GM12878 (cell line): ENCODE measurements around the gene GET3. TPM values are rescaled to one million over a fixed set of nuclear protein-coding genes. Genes with fewer than 3 reads are reported as not detected.

ENCODE experiments used
- ATAC-seq: fragments of 200-7000 bp; cut with Tn5 transposase; 3 replicates; pipeline ENCODE4 v1.9.1; 2020; ENCODE audit warnings: mild to moderate bottlenecking, moderate library complexity
- BruUV-seq: library from RNA; stranded (reverse); fragments of 400-500 nt; replicated peaks from 2 replicates; lab custom pipeline; 2021; lab: Mats Ljungman, UMichigan
- CTCF ChIA-PET: fragments of 300-600 bp; sonication (Branson Sonifier 250); formaldehyde crosslinking; extraction: SDS; loops from one replicate; lab custom pipeline; 2021; ENCODE audit warnings: inconsistent platforms; lab: Yijun Ruan, JAX
- POLR2A ChIA-PET: fragments of 350-600 bp; formaldehyde crosslinking; extraction: SDS; loops from one replicate; lab custom pipeline; 2021; ENCODE audit warnings: inconsistent platforms; lab: Charles Lee
- RAD21 ChIA-PET: fragments of 300-600 bp; sonication (Branson Sonifier 250); formaldehyde crosslinking; loops from one replicate; lab custom pipeline; 2023; ENCODE audit warnings: antibody characterized with exemption; ENCODE audit not compliant: unreplicated experiment; lab: Charles Lee
- SMC1A ChIA-PET: fragments of 300-600 bp; sonication (Branson Sonifier 250); formaldehyde crosslinking; loops from one replicate; lab custom pipeline; 2023; ENCODE audit not compliant: unreplicated experiment, uncharacterized antibody; lab: Charles Lee
- DNase-seq: peaks from one replicate; pipeline ENCODE4 v3.0.0-alpha.2; 2011; ENCODE audit warnings: low read depth, low spot score
- FAIRE-seq: peaks from 3 replicates; lab custom pipeline; 2011; peaks lifted over from hg19 to GRCh38; lab: Jason Lieb, UNC
- H2AFZ ChIP-seq: 2 replicates; pipeline ENCODE4 v1.6.0; 2011; ENCODE audit warnings: low read depth, low read length, control low read depth; ENCODE audit not compliant: control insufficient read depth
- H3K27ac ChIP-seq: 2 replicates; pipeline ENCODE4 v1.5.1; 2011; ENCODE audit warnings: control low read depth; ENCODE audit not compliant: control insufficient read depth, insufficient read depth
- H3K27me3 ChIP-seq, 2 experiments: replicated peaks in 1 of 2; 2 replicates each; pipeline versions ENCODE4 v1.6.0 to v1.6.1; 2011; ENCODE audit warnings: low read length in 1 of 2; ENCODE audit not compliant: control insufficient read depth in 2 of 2, insufficient read depth in 2 of 2
- H3K36me3 ChIP-seq, 2 experiments: 2 replicates each; pipeline ENCODE4 v1.5.1; 2011; ENCODE audit warnings: low read length in 1 of 2; ENCODE audit not compliant: control insufficient read depth in 2 of 2, insufficient read depth in 2 of 2
- H3K4me1 ChIP-seq: 2 replicates; pipeline ENCODE4 v1.6.1; 2011; ENCODE audit warnings: mild to moderate bottlenecking, low read length, moderate library complexity, mixed read lengths; ENCODE audit not compliant: control insufficient read depth, insufficient read depth
- H3K4me2 ChIP-seq: 2 replicates; pipeline ENCODE4 v1.6.0; 2011; ENCODE audit warnings: control low read depth; ENCODE audit not compliant: control insufficient read depth, insufficient read depth
- H3K4me3 ChIP-seq: fragments of 200-600 bp; sonication (generic); 2 replicates; pipeline ENCODE4 v1.5.1; 2016
- H3K79me2 ChIP-seq: 2 replicates; pipeline ENCODE4 v1.6.0; 2011; ENCODE audit warnings: low read length; ENCODE audit not compliant: control insufficient read depth, insufficient read depth
- H3K9ac ChIP-seq: 2 replicates; pipeline ENCODE4 v1.8.0; 2011; ENCODE audit warnings: low read length, control low read depth, mixed read lengths; ENCODE audit not compliant: control insufficient read depth, insufficient read depth
- H3K9me3 ChIP-seq: replicated peaks from 3 replicates; pipeline ENCODE4 v1.5.1; 2011; ENCODE audit warnings: mild to moderate bottlenecking, low read length; ENCODE audit not compliant: control insufficient read depth, insufficient read depth
- H4K20me1 ChIP-seq: 2 replicates; pipeline ENCODE4 v1.6.0; 2011; ENCODE audit not compliant: control insufficient read depth, insufficient read depth
- KDM1A ChIP-seq: fragments of 200-600 bp; sonication (generic); IDR thresholded peaks from 2 replicates; pipeline ENCODE4 v1.6.1; 2016; ENCODE audit warnings: borderline replicate concordance
- RUNX3 ChIP-seq: IDR thresholded peaks from 2 replicates; pipeline ENCODE4 v1.6.1; 2012; ENCODE audit warnings: low read length, inconsistent platforms
- SMC3 ChIP-seq: IDR thresholded peaks from 2 replicates; pipeline ENCODE4 v1.6.1; 2011; ENCODE audit warnings: low read length, improper control_type of control experiment, borderline replicate concordance
- SPI1 ChIP-seq: IDR thresholded peaks from 2 replicates; pipeline ENCODE4 v1.6.1; 2011; ENCODE audit warnings: low read depth, mild to moderate bottlenecking, low read length, moderate library complexity, borderline replicate concordance; ENCODE audit not compliant: insufficient read depth
- YY1 ChIP-seq: IDR thresholded peaks from 2 replicates; pipeline ENCODE4 v1.6.1; 2011; ENCODE audit warnings: low read depth, mild to moderate bottlenecking, low read length
- ZBTB40 ChIP-seq: fragments of 450-650 bp; IDR thresholded peaks from 2 replicates; pipeline ENCODE4 v1.6.1; 2016; ENCODE audit warnings: mild to moderate bottlenecking, moderate library complexity, borderline replicate concordance
- WGBS: methylation state at CpG from one replicate; pipeline ENCODE4 v1.1.6; 2016; ENCODE audit warnings: low lambda C conversion rate; ENCODE audit not compliant: insufficient replicate concordance, insufficient coverage; ENCODE audit errors: missing lambda C conversion rate; 5-methylcytosine and 5-hydroxymethylcytosine counted together
- in situ Hi-C: fragments of 300-500 bp; cut with MboI; formaldehyde crosslinking; loops from 9 replicates; pipeline ENCODE4 v1.14.3; 2018; ENCODE audit warnings: mixed read lengths
- intact Hi-C: fragments of 100-400 bp; cut with micrococcal nuclease; formaldehyde crosslinking; loops from one replicate; pipeline ENCODE4 v1.14.2; 2022; ENCODE audit not compliant: unreplicated experiment
- polyA plus RNA-seq, 11 experiments: library from polyadenylated mRNA; depleted of rRNA in 4 of 11; unstranded in 6 of 11; stranded (reverse) in 5 of 11; fragments of >200 nt; fragmentation: Nextera tagmentation in 4 of 11; fragmentation: Illumina TruSeq in 1 of 11; extraction: Ambion mirVana in 4 of 11; extraction: Trizol in 1 of 11; gene quantifications; 1 replicate in 1 of 11; 2 replicates in 10 of 11; pipeline versions ENCODE4 v1.2.1 to v1.2.3, GENCODE V29; 2011 to 2016; ENCODE audit warnings: inconsistent platforms in 2 of 11, missing spikeins in 2 of 11, low read depth in 1 of 11
- total RNA-seq, 4 experiments: library from RNA; depleted of rRNA in 3 of 4; stranded (reverse); fragments of >200 nt in 3 of 4; fragmentation: Illumina TruSeq in 1 of 4; extraction: Trizol in 1 of 4; gene quantifications; 2 replicates each; pipeline versions ENCODE4 v1.2.1 to v1.2.3, GENCODE V29; 2013 to 2021
- TF ChIP-seq, protein P1 (sequence below): IDR thresholded peaks from 2 replicates; pipeline ENCODE4 v1.6.1; 2012; ENCODE audit warnings: mild to moderate bottlenecking, low read depth, low read length
- TF ChIP-seq, protein P2 (sequence below): IDR thresholded peaks from 2 replicates; pipeline ENCODE4 v1.6.1; 2011; ENCODE audit warnings: low read depth, mild to moderate bottlenecking, low read length, moderate library complexity, borderline replicate concordance; ENCODE audit errors: extremely low read depth

The GET3 gene
- total and polyA plus RNA-seq, 10 of the 15 experiments (the other 5 are each of a cell fraction or from before 2014, with no cell fraction given), result 14.5 to 144 (median 97.2) TPM

GRCh38 chr19:12751635-12752034 is 14.3 kb downstream of the GET3 start, which contains the start of gene BEST2 (continued):
- TF ChIP-seq, protein P1, sequence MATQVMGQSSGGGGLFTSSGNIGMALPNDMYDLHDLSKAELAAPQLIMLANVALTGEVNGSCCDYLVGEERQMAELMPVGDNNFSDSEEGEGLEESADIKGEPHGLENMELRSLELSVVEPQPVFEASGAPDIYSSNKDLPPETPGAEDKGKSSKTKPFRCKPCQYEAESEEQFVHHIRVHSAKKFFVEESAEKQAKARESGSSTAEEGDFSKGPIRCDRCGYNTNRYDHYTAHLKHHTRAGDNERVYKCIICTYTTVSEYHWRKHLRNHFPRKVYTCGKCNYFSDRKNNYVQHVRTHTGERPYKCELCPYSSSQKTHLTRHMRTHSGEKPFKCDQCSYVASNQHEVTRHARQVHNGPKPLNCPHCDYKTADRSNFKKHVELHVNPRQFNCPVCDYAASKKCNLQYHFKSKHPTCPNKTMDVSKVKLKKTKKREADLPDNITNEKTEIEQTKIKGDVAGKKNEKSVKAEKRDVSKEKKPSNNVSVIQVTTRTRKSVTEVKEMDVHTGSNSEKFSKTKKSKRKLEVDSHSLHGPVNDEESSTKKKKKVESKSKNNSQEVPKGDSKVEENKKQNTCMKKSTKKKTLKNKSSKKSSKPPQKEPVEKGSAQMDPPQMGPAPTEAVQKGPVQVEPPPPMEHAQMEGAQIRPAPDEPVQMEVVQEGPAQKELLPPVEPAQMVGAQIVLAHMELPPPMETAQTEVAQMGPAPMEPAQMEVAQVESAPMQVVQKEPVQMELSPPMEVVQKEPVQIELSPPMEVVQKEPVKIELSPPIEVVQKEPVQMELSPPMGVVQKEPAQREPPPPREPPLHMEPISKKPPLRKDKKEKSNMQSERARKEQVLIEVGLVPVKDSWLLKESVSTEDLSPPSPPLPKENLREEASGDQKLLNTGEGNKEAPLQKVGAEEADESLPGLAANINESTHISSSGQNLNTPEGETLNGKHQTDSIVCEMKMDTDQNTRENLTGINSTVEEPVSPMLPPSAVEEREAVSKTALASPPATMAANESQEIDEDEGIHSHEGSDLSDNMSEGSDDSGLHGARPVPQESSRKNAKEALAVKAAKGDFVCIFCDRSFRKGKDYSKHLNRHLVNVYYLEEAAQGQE, result no peak
- TF ChIP-seq, protein P2, sequence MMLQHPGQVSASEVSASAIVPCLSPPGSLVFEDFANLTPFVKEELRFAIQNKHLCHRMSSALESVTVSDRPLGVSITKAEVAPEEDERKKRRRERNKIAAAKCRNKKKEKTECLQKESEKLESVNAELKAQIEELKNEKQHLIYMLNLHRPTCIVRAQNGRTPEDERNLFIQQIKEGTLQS, result no peak
- TF ChIP-seq YY1 (no peak), SMC3 (no peak)

DNA sequence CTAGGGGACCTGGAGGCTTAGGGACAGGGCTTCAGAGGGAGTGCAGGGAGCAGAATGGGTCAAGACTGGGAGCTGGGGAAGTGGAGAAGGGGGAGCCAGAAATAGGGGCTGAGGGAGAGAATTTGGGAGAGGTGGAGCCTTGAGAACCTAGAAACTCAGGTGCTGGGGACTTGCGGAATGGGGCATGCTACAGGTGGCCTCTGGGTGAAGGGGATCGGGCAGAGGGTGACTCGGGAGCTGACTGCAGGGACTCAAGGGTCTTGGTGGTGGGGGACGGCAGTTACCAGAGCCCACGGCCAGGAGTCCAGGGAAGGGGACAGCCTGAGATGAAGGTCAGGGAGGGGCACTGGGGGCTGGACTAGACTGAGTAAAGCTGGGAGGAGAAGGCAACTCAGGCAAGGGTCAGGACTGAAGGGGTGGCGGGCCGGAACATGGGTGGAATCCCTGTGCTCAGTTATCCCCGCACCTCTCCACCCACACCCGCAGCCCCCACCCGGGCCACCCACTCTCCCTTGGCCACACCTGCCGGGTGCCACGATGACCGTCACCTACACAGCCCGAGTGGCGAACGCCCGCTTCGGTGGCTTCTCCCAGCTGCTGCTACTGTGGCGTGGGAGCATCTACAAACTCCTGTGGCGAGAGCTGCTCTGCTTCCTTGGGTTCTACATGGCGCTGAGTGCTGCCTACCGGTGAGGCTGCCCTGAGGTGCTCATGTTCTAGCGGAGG is 14.9 kb downstream of the GET3 start:
- H4K20me1 ChIP-seq, result no peaks in the 10 kb centered on the region
- no peak overlapping the region for H3K27ac ChIP-seq
- H2AFZ ChIP-seq, result no peak overlapping the region
- peaks cover 0 to 3% of the 10 kb centered on the region in 2 experiments; a peak in 2 of 4 replicates for H3K36me3 ChIP-seq
- no peak overlapping the region for H3K4me3 ChIP-seq
- 33% methylated on average over 23 of the region's 23 CpGs for WGBS
- POLR2A ChIA-PET, result interaction anchor here (0.6 kb wide), 2 partner anchors 40 to 685 kb away, joined by 5 to 6 read pairs; no protein-coding TSS in a partner anchor
- H3K79me2 ChIP-seq, result no peaks in the 10 kb centered on the region
- SMC1A ChIA-PET, result no interaction called here
- FAIRE-seq, result no peak
- H3K9me3 ChIP-seq, result peaks cover 8% of the 10 kb centered on the region; the same call in 1 of the 3 replicates
- BruUV-seq, result no TSS peak
- in situ Hi-C loops (no loop called here), intact Hi-C loops (no loop called here)
- H3K4me2 ChIP-seq, result no peak overlapping the region
- no peak for DNase-seq
- H3K9ac ChIP-seq, result no peak overlapping the region
- no peak for ATAC-seq
- CTCF ChIA-PET, result interaction anchor here (0.6 to 1.3 kb wide), 6 partner anchors 8 to 226 kb away, joined by 3 to 7 read pairs (median 3); no protein-coding TSS in a partner anchor
- no peaks in the 10 kb centered on the region for H3K27me3 ChIP-seq
- RAD21 ChIA-PET, result interaction anchor here (1.2 kb wide), 1 partner anchor 44 kb away, joined by 4 read pairs; no protein-coding TSS in a partner anchor
- H3K4me1 ChIP-seq, result no peaks in the 10 kb centered on the region
- TF ChIP-seq KDM1A, result no peak
- TF ChIP-seq RUNX3, result no peak
- TF ChIP-seq SPI1, result no peak
- TF ChIP-seq ZBTB40, result no peak
- TF ChIP-seq, protein P1, result no peak
